HL-60 (cell line): ENCODE results near the gene UBIAD1.

ENCODE experiments used
- DNase-seq, 2 experiments: peaks; one replicate each; pipeline ENCODE4 v3.0.0-alpha.2; 2010 to 2020; ENCODE audit warnings: low read depth in 1 of 2, low spot score in 1 of 2
- H3K27ac ChIP-seq: fragments of 250-450 bp; sonication (Bioruptor Pico); replicated peaks from 2 replicates; pipeline ENCODE4 v1.5.1; 2020; ENCODE audit warnings: mild to moderate bottlenecking, moderate library complexity
- H3K27me3 ChIP-seq: fragments of 250-450 bp; sonication (Bioruptor Pico); 2 replicates; pipeline ENCODE4 v1.5.1; 2021; ENCODE audit warnings: mild to moderate bottlenecking, moderate library complexity; ENCODE audit not compliant: insufficient read depth, poor library complexity, severe bottlenecking
- H3K4me3 ChIP-seq: replicated peaks from 2 replicates; pipeline ENCODE4 v1.5.1; 2011; ENCODE audit warnings: mild to moderate bottlenecking, control low read depth, low read length; ENCODE audit not compliant: insufficient read depth
- GABPA ChIP-seq: IDR thresholded peaks from 2 replicates; pipeline ENCODE4 v1.6.1; 2012; ENCODE audit warnings: low read depth
- POLR2AphosphoS5 ChIP-seq: IDR thresholded peaks from 2 replicates; pipeline ENCODE4 v1.6.1; 2012; ENCODE audit warnings: low read depth
- SPI1 ChIP-seq: IDR thresholded peaks from 2 replicates; pipeline ENCODE4 v1.6.1; 2012; ENCODE audit warnings: low read depth, mild to moderate bottlenecking, borderline replicate concordance
- TF ChIP-seq, protein P1 (sequence below): IDR thresholded peaks from 2 replicates; pipeline ENCODE4 v1.6.1; 2012; ENCODE audit warnings: low read depth; ENCODE audit not compliant: insufficient replicate concordance
- TF ChIP-seq, protein P2 (sequence below): IDR thresholded peaks from one replicate; pipeline ENCODE4 v1.5.1; 2011; ENCODE audit warnings: low read length, control low read depth, inconsistent platforms; ENCODE audit not compliant: insufficient read depth

The UBIAD1 gene

GRCh38 chr1:11245248-11245647 lies 27.8 kb upstream of the UBIAD1 start:
- no peak overlapping the region for H3K4me3 ChIP-seq
- H3K27ac ChIP-seq: no peak overlapping the region
- no peaks in the 10 kb centered on the region for H3K27me3 ChIP-seq
- TF ChIP-seq POLR2AphosphoS5 (no peak), GABPA (no peak), SPI1 (no peak)
- TF ChIP-seq, protein P1, sequence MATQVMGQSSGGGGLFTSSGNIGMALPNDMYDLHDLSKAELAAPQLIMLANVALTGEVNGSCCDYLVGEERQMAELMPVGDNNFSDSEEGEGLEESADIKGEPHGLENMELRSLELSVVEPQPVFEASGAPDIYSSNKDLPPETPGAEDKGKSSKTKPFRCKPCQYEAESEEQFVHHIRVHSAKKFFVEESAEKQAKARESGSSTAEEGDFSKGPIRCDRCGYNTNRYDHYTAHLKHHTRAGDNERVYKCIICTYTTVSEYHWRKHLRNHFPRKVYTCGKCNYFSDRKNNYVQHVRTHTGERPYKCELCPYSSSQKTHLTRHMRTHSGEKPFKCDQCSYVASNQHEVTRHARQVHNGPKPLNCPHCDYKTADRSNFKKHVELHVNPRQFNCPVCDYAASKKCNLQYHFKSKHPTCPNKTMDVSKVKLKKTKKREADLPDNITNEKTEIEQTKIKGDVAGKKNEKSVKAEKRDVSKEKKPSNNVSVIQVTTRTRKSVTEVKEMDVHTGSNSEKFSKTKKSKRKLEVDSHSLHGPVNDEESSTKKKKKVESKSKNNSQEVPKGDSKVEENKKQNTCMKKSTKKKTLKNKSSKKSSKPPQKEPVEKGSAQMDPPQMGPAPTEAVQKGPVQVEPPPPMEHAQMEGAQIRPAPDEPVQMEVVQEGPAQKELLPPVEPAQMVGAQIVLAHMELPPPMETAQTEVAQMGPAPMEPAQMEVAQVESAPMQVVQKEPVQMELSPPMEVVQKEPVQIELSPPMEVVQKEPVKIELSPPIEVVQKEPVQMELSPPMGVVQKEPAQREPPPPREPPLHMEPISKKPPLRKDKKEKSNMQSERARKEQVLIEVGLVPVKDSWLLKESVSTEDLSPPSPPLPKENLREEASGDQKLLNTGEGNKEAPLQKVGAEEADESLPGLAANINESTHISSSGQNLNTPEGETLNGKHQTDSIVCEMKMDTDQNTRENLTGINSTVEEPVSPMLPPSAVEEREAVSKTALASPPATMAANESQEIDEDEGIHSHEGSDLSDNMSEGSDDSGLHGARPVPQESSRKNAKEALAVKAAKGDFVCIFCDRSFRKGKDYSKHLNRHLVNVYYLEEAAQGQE: no peak
- TF ChIP-seq, protein P2, sequence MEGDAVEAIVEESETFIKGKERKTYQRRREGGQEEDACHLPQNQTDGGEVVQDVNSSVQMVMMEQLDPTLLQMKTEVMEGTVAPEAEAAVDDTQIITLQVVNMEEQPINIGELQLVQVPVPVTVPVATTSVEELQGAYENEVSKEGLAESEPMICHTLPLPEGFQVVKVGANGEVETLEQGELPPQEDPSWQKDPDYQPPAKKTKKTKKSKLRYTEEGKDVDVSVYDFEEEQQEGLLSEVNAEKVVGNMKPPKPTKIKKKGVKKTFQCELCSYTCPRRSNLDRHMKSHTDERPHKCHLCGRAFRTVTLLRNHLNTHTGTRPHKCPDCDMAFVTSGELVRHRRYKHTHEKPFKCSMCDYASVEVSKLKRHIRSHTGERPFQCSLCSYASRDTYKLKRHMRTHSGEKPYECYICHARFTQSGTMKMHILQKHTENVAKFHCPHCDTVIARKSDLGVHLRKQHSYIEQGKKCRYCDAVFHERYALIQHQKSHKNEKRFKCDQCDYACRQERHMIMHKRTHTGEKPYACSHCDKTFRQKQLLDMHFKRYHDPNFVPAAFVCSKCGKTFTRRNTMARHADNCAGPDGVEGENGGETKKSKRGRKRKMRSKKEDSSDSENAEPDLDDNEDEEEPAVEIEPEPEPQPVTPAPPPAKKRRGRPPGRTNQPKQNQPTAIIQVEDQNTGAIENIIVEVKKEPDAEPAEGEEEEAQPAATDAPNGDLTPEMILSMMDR: no peak
- DNase-seq: no peak

DNA sequence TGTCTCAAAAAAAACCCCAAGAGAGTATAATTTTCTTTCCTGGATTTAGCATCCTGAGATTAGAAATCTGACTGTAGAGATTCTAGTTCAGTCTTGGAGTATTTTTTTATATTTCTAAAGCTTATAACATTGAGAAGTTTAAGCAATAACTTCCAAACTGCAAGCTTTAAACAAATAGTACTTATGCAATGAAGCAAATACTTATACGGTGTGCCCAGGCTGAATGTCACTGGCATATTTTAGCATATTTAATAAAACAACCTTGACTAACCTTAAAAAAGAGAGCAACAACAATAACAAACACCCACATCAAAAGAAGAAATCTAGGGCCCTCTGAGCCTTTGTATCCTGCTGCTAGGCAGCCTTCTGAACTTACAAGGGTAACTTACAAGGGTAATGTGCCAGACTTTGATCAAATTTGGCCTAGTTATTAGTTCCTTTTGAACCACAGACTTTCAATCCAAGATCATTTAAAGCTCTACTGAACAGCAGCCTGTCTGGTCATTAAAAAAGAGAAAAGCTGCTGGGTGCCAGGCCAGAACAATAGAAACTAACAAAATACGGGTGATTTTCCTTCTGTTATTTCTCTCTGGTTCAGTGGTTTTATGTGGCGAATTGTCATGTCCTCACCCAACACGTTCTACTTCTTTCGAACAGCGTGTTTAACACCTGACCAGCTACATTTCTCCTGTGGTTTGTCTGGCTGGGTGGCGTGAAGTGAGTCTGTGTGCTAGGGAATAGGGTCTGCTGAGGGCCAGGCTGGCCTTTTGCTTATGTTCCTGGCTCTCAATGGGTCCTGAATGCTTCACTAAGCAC lies 26.9 kb upstream of the UBIAD1 start:
- no peak overlapping the region for H3K4me3 ChIP-seq
- H3K27ac ChIP-seq: no peak overlapping the region
- TF ChIP-seq GABPA: no peak
- TF ChIP-seq POLR2AphosphoS5: no peak
- TF ChIP-seq SPI1: no peak
- TF ChIP-seq, protein P1: no peak
- TF ChIP-seq, protein P2: no peak
- no peaks in the 10 kb centered on the region for H3K27me3 ChIP-seq
- no peak for DNase-seq

DNA sequence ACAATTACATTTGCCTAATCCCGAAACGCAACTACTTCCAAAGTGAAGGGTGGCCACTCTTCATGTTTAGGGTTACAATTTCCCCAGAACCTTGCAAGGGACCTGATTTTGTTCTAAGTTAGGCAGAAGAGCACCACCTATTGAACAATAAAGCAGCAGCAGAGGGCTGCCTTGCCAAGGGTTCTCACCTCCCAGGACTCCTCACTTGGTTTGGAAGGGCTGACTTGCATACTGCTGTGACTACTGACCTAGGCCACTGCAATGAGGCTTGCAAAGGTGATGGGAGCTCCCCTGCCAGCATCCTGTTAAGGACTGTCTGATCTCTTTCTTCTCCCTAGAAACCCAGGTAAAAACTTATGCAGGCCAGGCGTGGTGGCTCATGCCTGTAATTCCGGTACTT lies 24.8 kb upstream of the UBIAD1 start:
- DNase-seq: no peak
- TF ChIP-seq POLR2AphosphoS5 (no peak), SPI1 (no peak), GABPA (no peak)
- TF ChIP-seq, protein P1: no peak
- TF ChIP-seq, protein P2: no peak
- Histone ChIP-seq H3K27ac (no peak overlapping the region), H3K27me3 (no peaks in the 10 kb centered on the region), H3K4me3 (no peak overlapping the region)
